MCF 10A (cell line): Measurements from ENCODE around the gene MAP1LC3A. TPM values are rescaled to one million over a fixed set of nuclear protein-coding genes. Genes with fewer than 3 reads are reported as not detected.

Experiments
- BruUV-seq: library from RNA; stranded (reverse); fragments of 400-500 nt; replicated peaks from 2 replicates; lab custom pipeline; 2021; lab: Mats Ljungman, UMichigan
- CTCF ChIA-PET: fragments of 300-600 bp; sonication (Branson Sonifier 250); formaldehyde crosslinking; extraction: SDS; loops from one replicate; lab custom pipeline; 2021; ENCODE audit warnings: antibody characterized with exemption, inconsistent platforms; lab: Yijun Ruan, JAX
- POLR2A ChIA-PET: fragments of 300-600, 350-650 bp; sonication (Branson Sonifier 250); formaldehyde crosslinking; extraction: SDS; loops from one replicate; lab custom pipeline; 2020; ENCODE audit warnings: antibody characterized with exemption, inconsistent platforms; lab: Yijun Ruan, JAX
- DNase-seq: peaks from one replicate; pipeline ENCODE4 v3.0.0-alpha.2; 2018; ENCODE audit not compliant: unreplicated experiment
- H3K27ac Mint-ChIP-seq: one replicate; pipeline ENCODE4 v1.8.0; 2022; ENCODE audit warnings: mild to moderate bottlenecking, low read depth, mixed read lengths; ENCODE audit not compliant: unreplicated experiment
- H3K27me3 Mint-ChIP-seq: one replicate; pipeline ENCODE4 v1.8.0; 2022; ENCODE audit warnings: mixed read lengths; ENCODE audit not compliant: insufficient read depth, unreplicated experiment
- H3K36me3 Mint-ChIP-seq: one replicate; pipeline ENCODE4 v1.8.0; 2022; ENCODE audit warnings: mild to moderate bottlenecking, moderate library complexity, mixed read lengths; ENCODE audit not compliant: insufficient read depth, unreplicated experiment
- H3K4me1 Mint-ChIP-seq: one replicate; pipeline ENCODE4 v1.8.0; 2022; ENCODE audit warnings: mixed read lengths; ENCODE audit not compliant: insufficient read depth, unreplicated experiment
- H3K4me3 Mint-ChIP-seq: one replicate; pipeline ENCODE4 v1.8.0; 2022; ENCODE audit warnings: mild to moderate bottlenecking, moderate library complexity, mixed read lengths; ENCODE audit not compliant: unreplicated experiment
- H3K9me3 Mint-ChIP-seq: one replicate; pipeline ENCODE4 v1.8.0; 2022; ENCODE audit warnings: mixed read lengths; ENCODE audit not compliant: unreplicated experiment
- CTCF ChIP-seq: fragments of 200-600 bp; IDR thresholded peaks from one replicate; pipeline ENCODE4 v1.8.0; 2022; ENCODE audit warnings: antibody characterized with exemption, mild to moderate bottlenecking; ENCODE audit not compliant: unreplicated experiment
- intact Hi-C: fragments of 100-400 bp; cut with micrococcal nuclease; formaldehyde crosslinking; loops from 2 replicates; pipeline ENCODE4 v1.14.1; 2022
- total RNA-seq: library from RNA; stranded (reverse); gene quantifications from 2 replicates; pipeline ENCODE4 v1.2.3, GENCODE V29; 2022

MAP1LC3A gene
- total RNA-seq, 1 experiment from 2014 or later, result 10.5 TPM

- Mint-ChIP-seq H3K4me3 (no peak overlapping the region), H3K4me1 (no peaks in the 10 kb centered on the region), H3K9me3 (no peaks in the 10 kb centered on the region), H3K27me3 (no peaks in the 10 kb centered on the region), H3K27ac (no peak overlapping the region), H3K36me3 (peaks cover 10% of the 10 kb centered on the region)
- ChIA-PET CTCF (interaction anchor here (1.2 to 1.8 kb wide), 4 partner anchors 9 to 262 kb away, joined by 3 to 7 read pairs (median 5); no protein-coding TSS in a partner anchor), POLR2A (no interaction called here)
- no peak for TF ChIP-seq CTCF
- intact Hi-C loops, result no loop called here
- no peak for DNase-seq
- no TSS peak for BruUV-seq
Observed at GRCh38 chr20:34574861-34575260, 16.3 kb downstream of the MAP1LC3A start.

- H3K9me3 Mint-ChIP-seq, result no peaks in the 10 kb centered on the region
- peaks cover 8% of the 10 kb centered on the region for H3K36me3 Mint-ChIP-seq
- no peak for DNase-seq
- H3K27me3 Mint-ChIP-seq, result no peaks in the 10 kb centered on the region
- no TSS peak for BruUV-seq
- POLR2A ChIA-PET, result no interaction called here
- no peak for TF ChIP-seq CTCF
- no peak overlapping the region for H3K27ac Mint-ChIP-seq
- intact Hi-C loops, result no loop called here
- H3K4me3 Mint-ChIP-seq, result no peak overlapping the region
- H3K4me1 Mint-ChIP-seq, result no peaks in the 10 kb centered on the region
- CTCF ChIA-PET, result interaction anchor here (1.2 to 1.8 kb wide), 4 partner anchors 8 to 263 kb away, joined by 3 to 7 read pairs (median 5); no protein-coding TSS in a partner anchor
Observed at GRCh38 chr20:34575271-34575670, 16.8 kb downstream of the MAP1LC3A start.

GRCh38 chr20:34575756-34576155 lies 17.2 kb downstream of the MAP1LC3A start:
- no peak for TF ChIP-seq CTCF
- H3K4me3 Mint-ChIP-seq, result no peak overlapping the region
- no TSS peak for BruUV-seq
- no peaks in the 10 kb centered on the region for H3K4me1 Mint-ChIP-seq
- H3K36me3 Mint-ChIP-seq, result peaks cover 8% of the 10 kb centered on the region
- CTCF ChIA-PET, result interaction anchor here (1.2 to 1.8 kb wide), 3 partner anchors 132 to 263 kb away, joined by 3 to 7 read pairs (median 6); no protein-coding TSS in a partner anchor
- H3K9me3 Mint-ChIP-seq, result no peaks in the 10 kb centered on the region
- POLR2A ChIA-PET, result interaction anchor here (0.7 kb wide), 1 partner anchor 178 kb away, joined by 3 read pairs; no protein-coding TSS in a partner anchor
- intact Hi-C loops, result no loop called here
- no peak overlapping the region for H3K27ac Mint-ChIP-seq
- H3K27me3 Mint-ChIP-seq, result no peaks in the 10 kb centered on the region
- DNase-seq, result no peak

GRCh38 chr20:34577061-34577460 lies 18.5 kb downstream of the MAP1LC3A start:
- Mint-ChIP-seq H3K27ac (no peak overlapping the region), H3K4me1 (no peaks in the 10 kb centered on the region), H3K9me3 (no peaks in the 10 kb centered on the region), H3K27me3 (no peaks in the 10 kb centered on the region), H3K36me3 (peaks cover 5% of the 10 kb centered on the region), H3K4me3 (no peak overlapping the region)
- ChIA-PET POLR2A (no interaction called here), CTCF (interaction anchor here (1.3 to 7.7 kb wide), 5 partner anchors 9 to 191 kb away, joined by 3 to 136 read pairs (median 17); partner anchors contain the start of gene TP53INP2)
- no peak for DNase-seq
- BruUV-seq, result no TSS peak
- intact Hi-C loops, result no loop called here
- no peak for TF ChIP-seq CTCF
